ENCODE results near the gene SIT1. TPM values are rescaled to one million over a fixed set of nuclear protein-coding genes. Genes with fewer than 3 reads are reported as not detected.

Gene SIT1, protein sequence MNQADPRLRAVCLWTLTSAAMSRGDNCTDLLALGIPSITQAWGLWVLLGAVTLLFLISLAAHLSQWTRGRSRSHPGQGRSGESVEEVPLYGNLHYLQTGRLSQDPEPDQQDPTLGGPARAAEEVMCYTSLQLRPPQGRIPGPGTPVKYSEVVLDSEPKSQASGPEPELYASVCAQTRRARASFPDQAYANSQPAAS
- total RNA-seq, result 100 to 1,000 TPM; 144 to 155 TPM

- peak; percentile 3 for ATAC-seq
- Mint-ChIP-seq H3K4me3 (peak within 1 kb of the TSS; percentile 99), H3K27ac (peak within 1 kb of the TSS; percentile 97), H3K27me3 (no peaks in the 10 kb centered on the region), H3K9me3 (ENCODE audit: low read depth) (no peaks in the 10 kb centered on the region), H3K4me1 (peaks cover 49% of the 10 kb centered on the region), H3K36me3 (peaks cover 26% of the 10 kb centered on the region)
- CTCF ChIA-PET, result interaction anchor here (1.1 to 9.6 kb wide), 9 partner anchors 11 to 160 kb away, joined by 3 to 208 read pairs (median 8); partner anchors contain the start of genes ARHGEF39, CCDC107, CD72 and CREB3
- DNase-seq, result peak; percentile 71
Observed at GRCh38 chr9:35650341-35651158, at the start of gene SIT1. TSS of gene SIT1 (minus strand) at chr9:35650931. CDS start at chr9:35650853, 78 bp downstream.

DNA sequence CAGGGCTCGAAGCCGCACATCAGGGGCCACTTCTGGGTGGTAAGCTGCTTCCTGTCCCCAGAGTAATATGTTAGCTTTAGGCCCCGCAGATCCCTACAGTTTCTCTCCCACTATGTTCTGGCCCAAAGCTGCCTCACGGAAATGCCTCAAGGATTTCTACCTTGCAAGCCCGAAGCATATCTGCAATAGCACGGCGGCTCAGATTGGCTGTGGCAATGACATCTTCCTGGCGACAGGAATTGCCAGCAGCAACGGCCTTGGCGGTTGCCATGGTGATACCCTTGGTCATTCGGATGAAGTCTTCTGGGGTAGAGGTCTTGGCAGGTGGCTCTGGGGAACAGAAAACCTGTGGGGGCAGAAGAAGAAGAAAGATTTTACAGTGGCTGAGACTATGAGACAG, 49.3 kb upstream of the SIT1 start:
- H3K36me3 Mint-ChIP-seq, result peaks cover 29% of the 10 kb centered on the region
- no peaks in the 10 kb centered on the region for H3K27me3 Mint-ChIP-seq
- H3K27ac Mint-ChIP-seq, result no peak overlapping the region
- no peak overlapping the region for H3K4me3 Mint-ChIP-seq
- CTCF ChIA-PET, result interaction anchor here (1.2 to 1.7 kb wide), 3 partner anchors 27 to 41 kb away, joined by 4 to 5 read pairs (median 4); partner anchors contain the start of gene CCDC107
- ATAC-seq (no peak), DNase-seq (no peak)
- H3K9me3 Mint-ChIP-seq (ENCODE audit: low read depth), result no peaks in the 10 kb centered on the region
- H3K4me1 Mint-ChIP-seq, result peaks cover 2% of the 10 kb centered on the region

GRCh38 chr9:35698231-35698630, 47.5 kb upstream of the SIT1 start:
- Mint-ChIP-seq H3K4me1 (peaks cover 2% of the 10 kb centered on the region), H3K27me3 (no peaks in the 10 kb centered on the region), H3K27ac (no peak overlapping the region), H3K4me3 (no peak overlapping the region), H3K9me3 (ENCODE audit: low read depth) (no peaks in the 10 kb centered on the region), H3K36me3 (peaks cover 12% of the 10 kb centered on the region)
- no peak for ATAC-seq
- no peak for DNase-seq
- CTCF ChIA-PET, result interaction anchor here (1.1 to 5.7 kb wide), 7 partner anchors 9 to 86 kb away, joined by 3 to 68 read pairs (median 41); partner anchors contain the start of genes ARHGEF39, GBA2 and RGP1

- DNase-seq (no peak), ATAC-seq (no peak)
- Mint-ChIP-seq H3K4me3 (no peak overlapping the region), H3K27ac (no peak overlapping the region), H3K36me3 (peaks cover 7% of the 10 kb centered on the region), H3K9me3 (ENCODE audit: low read depth) (no peaks in the 10 kb centered on the region), H3K4me1 (peaks cover 2% of the 10 kb centered on the region), H3K27me3 (no peaks in the 10 kb centered on the region)
- CTCF ChIA-PET, result interaction anchor here (0.6 to 5.7 kb wide), 27 partner anchors 9 to 1668 kb away, joined by 3 to 68 read pairs (median 13); partner anchors contain the start of genes ARHGEF39, CCDC107, CREB3 and GBA2
Observed at GRCh38 chr9:35697486-35697885, 46.8 kb upstream of the SIT1 start.

DNA sequence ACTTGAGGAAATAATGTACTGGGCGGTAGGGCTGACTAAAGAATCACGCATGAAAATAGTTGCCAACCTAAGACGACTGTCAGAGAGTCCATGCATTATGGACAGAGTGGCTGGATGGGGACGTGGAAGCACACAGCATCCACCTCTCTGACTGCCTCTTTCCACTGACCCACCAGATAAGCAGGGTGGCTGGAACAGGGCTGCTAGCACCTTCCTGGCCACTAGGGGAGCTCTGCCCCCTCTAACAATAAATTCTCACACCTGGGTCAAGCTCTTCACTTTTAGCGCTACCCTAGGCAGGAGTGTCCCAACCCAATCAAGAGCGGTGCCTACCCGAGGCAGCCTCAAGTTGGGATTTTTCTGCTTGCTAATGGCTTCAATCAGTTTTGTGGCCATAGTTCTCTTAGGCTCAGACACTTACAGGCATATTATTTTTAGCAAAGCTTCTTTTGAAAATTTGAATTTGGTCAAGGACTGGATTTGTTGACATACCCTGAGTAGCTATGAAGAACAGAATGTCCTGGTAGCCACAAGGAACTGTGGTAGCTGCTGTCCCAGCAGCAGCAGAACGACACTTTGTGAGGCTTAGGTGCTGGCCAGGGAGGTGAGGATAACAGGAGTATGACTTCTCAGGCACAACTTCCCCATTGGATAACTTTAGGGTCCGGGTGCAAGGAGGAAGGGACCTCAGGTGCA, 45.9 kb upstream of the SIT1 start:
- ATAC-seq (peak; percentile 92), DNase-seq (peak; percentile 72)
- H3K4me3 Mint-ChIP-seq, result no peak overlapping the region
- H3K4me1 Mint-ChIP-seq, result peaks cover 2% of the 10 kb centered on the region
- CTCF ChIA-PET, result interaction anchor here (0.5 to 5.7 kb wide), 46 partner anchors 9 to 509 kb away, joined by 3 to 68 read pairs (median 8); partner anchors contain the start of genes ARHGEF39, CA9, CCDC107 and CREB3
- no peaks in the 10 kb centered on the region for H3K9me3 Mint-ChIP-seq (ENCODE audit: low read depth)
- H3K36me3 Mint-ChIP-seq, result peaks cover 7% of the 10 kb centered on the region
- no peaks in the 10 kb centered on the region for H3K27me3 Mint-ChIP-seq
- H3K27ac Mint-ChIP-seq, result no peak overlapping the region

- Mint-ChIP-seq H3K36me3 (peaks cover 7% of the 10 kb centered on the region), H3K27me3 (no peaks in the 10 kb centered on the region), H3K27ac (no peak overlapping the region), H3K4me3 (no peak overlapping the region), H3K9me3 (ENCODE audit: low read depth) (no peaks in the 10 kb centered on the region), H3K4me1 (peaks cover 5% of the 10 kb centered on the region)
- peak; percentile 12 for ATAC-seq
- CTCF ChIA-PET, result interaction anchor here (0.6 to 5.7 kb wide), 41 partner anchors 8 to 206 kb away, joined by 3 to 68 read pairs (median 8); partner anchors contain the start of genes ARHGEF39, CA9, CCDC107 and CREB3
- no peak for DNase-seq
Observed at GRCh38 chr9:35695943-35696401, 45.2 kb upstream of the SIT1 start.

- Mint-ChIP-seq H3K27ac (no peak overlapping the region), H3K4me3 (peak overlapping the region; percentile 2), H3K36me3 (peaks cover 5% of the 10 kb centered on the region), H3K4me1 (peaks cover 16% of the 10 kb centered on the region), H3K9me3 (ENCODE audit: low read depth) (no peaks in the 10 kb centered on the region), H3K27me3 (no peaks in the 10 kb centered on the region)
- ATAC-seq (no peak), DNase-seq (no peak)
- CTCF ChIA-PET, result interaction anchor here (0.6 to 1.9 kb wide), 5 partner anchors 18 to 88 kb away, joined by 3 to 9 read pairs (median 3); partner anchors contain the start of genes CCDC107 and RMRP
Observed at GRCh38 chr9:35691757-35692301, 41.1 kb upstream of the SIT1 start.

DNA sequence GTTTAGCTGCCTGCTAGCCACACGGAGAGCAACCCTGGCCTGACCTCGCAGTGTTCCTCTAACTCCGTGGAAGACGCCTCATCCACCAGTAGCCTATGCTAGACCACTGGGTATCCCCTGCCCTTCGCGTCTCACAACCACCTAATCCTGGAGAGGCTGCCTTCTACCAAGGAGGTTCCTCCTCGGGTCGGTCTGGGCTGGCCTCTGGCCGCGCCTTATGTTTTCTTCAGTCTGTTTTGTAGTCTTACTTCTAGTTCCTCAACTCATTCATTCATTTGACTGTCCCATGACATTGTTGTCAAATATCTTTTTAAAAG, 40.6 kb upstream of the SIT1 start:
- ATAC-seq, result no peak
- H3K4me3 Mint-ChIP-seq, result peak overlapping the region; percentile 74
- H3K36me3 Mint-ChIP-seq, result no peaks in the 10 kb centered on the region
- CTCF ChIA-PET, result interaction anchor here (0.9 to 1.9 kb wide), 5 partner anchors 20 to 88 kb away, joined by 3 to 9 read pairs (median 3); partner anchors contain the start of genes CCDC107 and RMRP
- H3K4me1 Mint-ChIP-seq, result peaks cover 14% of the 10 kb centered on the region
- H3K9me3 Mint-ChIP-seq (ENCODE audit: low read depth), result no peaks in the 10 kb centered on the region
- H3K27ac Mint-ChIP-seq, result no peak overlapping the region
- DNase-seq, result no peak
- H3K27me3 Mint-ChIP-seq, result no peaks in the 10 kb centered on the region

DNA sequence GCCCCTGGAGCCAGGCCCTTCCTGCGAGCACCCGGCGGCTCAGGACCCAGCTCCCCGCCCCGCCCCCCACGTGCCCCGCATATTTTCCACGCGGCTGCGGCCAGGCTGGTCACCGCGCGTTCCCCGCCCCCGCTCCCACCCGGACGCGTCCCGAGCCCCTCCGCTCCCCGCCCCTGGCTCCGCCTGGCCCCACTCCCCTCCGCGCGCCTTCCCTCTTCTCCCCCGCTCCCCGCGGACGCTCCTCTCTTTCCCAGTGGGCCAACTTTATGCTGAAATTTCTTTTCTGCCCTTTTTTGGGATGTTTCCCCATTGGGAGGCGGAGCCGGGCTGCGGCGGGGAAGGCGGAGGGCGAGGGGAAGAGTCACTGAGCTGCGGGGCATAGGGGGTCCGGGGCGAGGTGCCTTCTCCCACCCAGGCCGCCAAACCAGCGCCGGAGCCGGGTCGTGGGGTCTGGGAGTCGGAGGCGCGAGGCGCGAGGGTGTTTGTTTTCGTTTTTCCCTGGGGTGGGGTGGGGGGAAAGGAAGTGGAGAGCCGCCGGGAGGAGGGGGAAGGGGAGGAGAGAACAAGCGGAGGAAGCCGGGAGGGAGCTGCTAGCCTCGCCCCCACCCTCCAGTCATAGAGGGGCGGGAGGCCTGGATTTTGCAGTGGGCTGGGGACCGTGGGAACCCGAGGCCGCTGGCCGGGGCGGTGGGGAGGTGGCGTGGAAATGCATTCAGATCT, 40.0 kb upstream of the SIT1 start:
- H3K4me1 Mint-ChIP-seq, result peaks cover 14% of the 10 kb centered on the region
- CTCF ChIA-PET, result interaction anchor here (0.8 to 1.9 kb wide), 7 partner anchors 26 to 74 kb away, joined by 3 to 10 read pairs (median 5); partner anchors contain the start of genes CCDC107 and RMRP
- no peaks in the 10 kb centered on the region for H3K27me3 Mint-ChIP-seq
- no peaks in the 10 kb centered on the region for H3K9me3 Mint-ChIP-seq (ENCODE audit: low read depth)
- peak; percentile 48 for DNase-seq
- peak; percentile 52 for ATAC-seq
- no peak overlapping the region for H3K27ac Mint-ChIP-seq
- H3K36me3 Mint-ChIP-seq, result no peaks in the 10 kb centered on the region
- peak overlapping the region; percentile 74 for H3K4me3 Mint-ChIP-seq

DNA sequence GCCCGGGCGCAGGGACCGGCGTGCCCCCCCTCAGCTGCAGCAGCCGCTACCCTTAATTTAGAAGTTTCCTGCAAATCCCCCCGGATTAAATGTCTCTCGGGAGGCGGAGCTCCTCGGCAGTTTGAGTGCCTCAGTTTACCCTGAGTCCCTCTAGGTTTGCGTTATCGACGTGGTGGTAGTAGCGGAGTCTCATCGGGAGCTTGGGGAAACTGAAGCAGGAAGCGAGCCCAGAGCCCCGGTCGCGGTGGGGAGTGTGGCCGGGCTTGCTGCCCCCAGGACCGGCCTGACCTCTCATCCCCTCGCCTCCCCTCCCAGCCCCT, 39.5 kb upstream of the SIT1 start:
- CTCF ChIA-PET, result interaction anchor here (0.8 to 1.0 kb wide), 4 partner anchors 26 to 46 kb away, joined by 3 to 10 read pairs (median 4); partner anchors contain the start of genes CCDC107 and RMRP
- Mint-ChIP-seq H3K36me3 (no peaks in the 10 kb centered on the region), H3K9me3 (ENCODE audit: low read depth) (no peaks in the 10 kb centered on the region), H3K4me1 (peaks cover 14% of the 10 kb centered on the region), H3K4me3 (peak overlapping the region; percentile 74), H3K27me3 (no peaks in the 10 kb centered on the region), H3K27ac (no peak overlapping the region)
- ATAC-seq, result no peak
- DNase-seq, result no peak

- CTCF ChIA-PET, result interaction anchor here (0.8 to 1.1 kb wide), 5 partner anchors 13 to 46 kb away, joined by 3 to 10 read pairs (median 3); partner anchors contain the start of genes CCDC107 and RMRP
- no peaks in the 10 kb centered on the region for H3K27me3 Mint-ChIP-seq
- H3K4me1 Mint-ChIP-seq, result peaks cover 14% of the 10 kb centered on the region
- H3K9me3 Mint-ChIP-seq (ENCODE audit: low read depth), result no peaks in the 10 kb centered on the region
- no peak for ATAC-seq
- no peaks in the 10 kb centered on the region for H3K36me3 Mint-ChIP-seq
- no peak within 1 kb of the TSS for H3K27ac Mint-ChIP-seq
- H3K4me3 Mint-ChIP-seq, result peak within 1 kb of the TSS; percentile 74
- DNase-seq, result no peak
Observed at GRCh38 chr9:35689542-35690293, 39.0 kb upstream of the SIT1 start, which contains the start of gene TPM2. TSS of gene TPM2 (minus strand) at chr9:35689925. CDS start at chr9:35689817, 108 bp downstream.

Data from activated CD8-positive, alpha-beta memory T cell treated with anti-CD3 and anti-CD28 coated beads, Interleukin-2, amount 10 ng/mL, durations not matched to agents 7 days and 5 days (primary cell).